ENCODE results near the gene BICC1.

The BICC1 gene

DNA sequence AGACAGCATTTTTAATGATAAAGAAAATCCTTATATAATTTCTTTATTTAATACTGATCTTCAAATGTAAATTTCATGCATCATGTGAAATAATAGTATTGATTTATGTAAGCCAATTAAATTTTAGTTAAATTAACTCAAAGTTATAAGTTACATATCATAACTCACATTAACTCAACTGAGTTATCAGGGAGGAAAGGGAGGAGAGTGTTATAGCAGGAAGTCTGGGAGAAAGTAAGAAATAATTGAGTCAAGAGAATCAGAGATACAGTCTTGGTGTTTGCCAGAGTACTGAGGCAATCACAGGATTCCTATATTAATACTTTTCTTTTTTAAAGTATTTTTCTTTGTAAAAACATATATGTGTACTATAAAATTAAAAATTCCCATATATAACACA is 4.0 kb downstream of the BICC1 start:
- no peak for DNase-seq

DNA sequence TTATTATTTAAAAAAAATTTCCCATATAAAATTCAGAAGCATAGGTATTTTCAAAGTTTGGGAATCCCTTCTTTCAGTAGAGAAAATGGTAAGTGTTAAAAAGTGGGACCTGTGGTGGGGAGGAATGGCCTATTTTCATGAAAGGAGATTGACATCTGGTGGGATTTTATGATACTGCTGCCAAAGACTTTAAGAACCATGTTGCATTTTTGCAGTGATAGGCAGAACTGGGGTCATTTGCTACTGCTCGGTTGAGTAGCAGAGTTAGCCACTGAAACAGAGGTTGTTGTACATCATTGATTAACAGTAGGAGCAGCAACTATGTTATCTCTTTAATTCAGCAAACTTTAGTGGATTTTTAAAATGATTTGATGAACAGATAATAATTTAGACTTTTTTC is 4.4 kb downstream of the BICC1 start:
- no peak for DNase-seq

DNA sequence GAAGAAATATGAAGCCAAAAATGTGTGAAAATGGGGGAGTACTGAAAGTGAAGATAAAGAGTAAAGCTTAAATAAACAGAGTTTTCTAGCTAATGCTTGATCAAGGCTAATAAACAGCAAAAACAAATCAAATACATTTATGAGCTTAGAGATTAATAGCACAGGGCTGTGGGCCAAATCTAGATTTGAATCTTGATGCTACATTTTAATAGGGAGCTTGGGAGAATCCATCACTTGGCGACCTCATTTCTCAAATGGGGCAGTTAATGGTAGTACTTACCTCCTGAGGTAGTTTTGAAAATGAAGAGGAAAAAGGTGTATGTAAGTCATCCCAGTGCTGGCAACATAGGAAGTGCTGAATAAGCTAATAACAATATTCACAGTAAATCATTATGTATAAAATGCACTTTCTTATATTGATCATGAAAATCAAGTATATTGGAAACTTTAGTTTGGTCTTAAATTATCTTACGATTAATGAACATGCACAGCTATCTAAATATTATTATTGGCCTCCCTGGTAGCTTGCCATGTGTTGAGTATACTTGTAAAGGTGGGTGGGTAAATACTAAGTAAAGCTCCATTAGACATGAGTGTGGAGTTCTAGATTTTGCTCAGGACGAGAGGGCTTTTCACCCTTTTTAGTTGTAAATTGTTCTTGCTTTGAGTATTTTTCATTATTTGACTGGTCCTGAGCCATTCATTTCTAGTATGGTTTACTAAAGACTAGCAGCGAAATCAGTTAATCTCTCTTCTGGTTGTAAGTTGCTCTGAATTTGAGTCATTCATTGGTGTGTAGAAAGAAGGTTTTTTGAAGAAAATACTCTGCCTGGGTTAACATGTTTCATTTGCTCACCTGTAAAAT is 5.1 kb downstream of the BICC1 start:
- DNase-seq = no peak

DNA sequence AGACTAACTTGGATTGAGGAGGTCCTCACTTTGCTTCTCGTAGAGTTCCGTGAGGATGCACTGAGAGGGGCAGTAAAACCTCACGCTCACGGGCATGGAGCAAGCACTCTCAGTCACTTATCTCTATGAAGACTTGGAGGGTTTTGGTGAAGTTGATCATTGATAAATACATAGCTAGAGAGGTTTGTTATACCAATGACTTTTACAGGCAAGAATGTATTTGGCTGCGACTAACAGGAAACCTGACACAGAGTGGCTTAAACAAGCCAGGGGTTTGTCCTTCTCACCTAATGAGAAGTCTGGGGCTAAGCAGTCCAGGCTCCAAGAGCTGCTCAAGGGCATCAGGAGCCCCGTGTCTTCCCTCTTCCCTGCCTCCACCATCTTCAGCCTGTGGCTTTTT is 6.1 kb downstream of the BICC1 start:
- DNase-seq = no peak

DNA sequence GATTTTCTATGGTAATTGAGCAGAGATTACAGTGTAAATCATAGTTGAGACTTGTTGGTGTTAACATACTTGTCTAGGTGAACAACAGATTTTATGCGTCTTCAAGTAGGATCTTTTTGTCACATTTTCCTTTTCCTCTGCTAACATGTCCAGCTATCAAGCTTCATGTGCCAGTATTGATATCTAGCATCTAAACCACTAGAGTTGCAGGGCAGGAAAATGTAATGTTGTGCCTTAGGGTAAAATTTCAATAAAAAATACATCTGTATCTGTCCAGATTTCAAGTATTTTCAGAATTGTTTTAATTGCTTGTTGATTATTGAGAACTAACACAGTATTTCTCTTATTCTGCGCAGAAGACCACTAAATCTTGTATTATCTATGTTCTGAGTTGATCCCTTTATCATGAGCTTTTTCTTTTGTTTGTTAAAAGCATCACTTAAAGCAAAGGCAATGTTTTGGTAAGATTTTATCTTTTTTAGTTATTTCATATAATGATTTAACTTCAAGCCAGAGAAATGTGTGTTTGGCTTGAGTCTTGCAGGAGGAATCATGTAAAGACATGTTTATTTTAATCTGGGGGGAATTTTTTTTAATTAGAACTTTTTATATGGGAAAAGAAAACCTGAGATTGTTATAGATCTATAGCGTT is 16.5 kb downstream of the BICC1 start:
- no peak for DNase-seq

DNA sequence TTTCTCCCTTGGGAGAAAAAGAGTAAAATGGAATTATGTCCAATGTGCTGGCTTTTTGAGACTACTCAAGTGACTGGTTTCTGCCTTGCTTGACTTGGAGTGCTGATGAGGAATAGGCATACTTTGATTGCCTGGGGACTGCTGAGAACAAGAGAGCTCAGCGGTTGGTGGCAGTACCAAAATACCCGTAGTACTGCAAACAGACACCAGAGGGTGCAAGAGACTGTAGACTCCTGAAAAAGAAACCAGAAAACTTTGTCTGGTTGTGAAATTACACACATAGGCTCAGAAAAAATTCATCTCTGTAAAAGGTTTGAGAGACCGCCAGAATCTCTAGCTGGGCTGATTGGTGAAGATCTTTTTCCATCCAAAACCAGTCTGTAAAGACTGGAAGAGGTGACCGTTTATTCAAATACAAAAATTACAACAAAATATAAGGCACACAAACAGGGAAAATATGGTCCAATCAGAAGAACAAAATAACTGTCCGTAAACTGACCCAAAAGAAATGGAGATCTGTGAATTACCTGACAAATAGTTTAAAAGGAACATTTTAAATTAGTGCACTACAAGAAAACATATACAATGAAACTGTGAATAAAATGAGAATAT is 18.5 kb downstream of the BICC1 start:
- peak; percentile 6 to 19 for DNase-seq

DNA sequence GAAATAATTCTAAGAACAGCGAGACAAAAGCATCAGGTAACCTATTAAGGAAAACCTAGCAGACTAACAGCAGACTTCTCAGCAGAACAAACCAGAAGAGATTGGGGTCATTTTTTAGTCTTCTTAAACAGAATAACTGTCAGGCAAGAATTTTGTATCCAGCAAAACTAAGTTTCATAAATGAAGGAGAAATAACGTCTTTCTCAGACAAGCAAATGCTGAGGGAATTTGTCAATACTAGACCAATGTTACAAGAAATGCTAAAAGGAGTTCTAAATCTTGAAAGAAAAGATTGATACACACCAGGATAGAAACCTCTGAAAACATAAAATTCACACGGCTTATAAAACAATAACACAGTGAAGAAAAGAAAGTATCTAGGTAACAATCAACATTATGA is 22.6 kb downstream of the BICC1 start:
- no peak for DNase-seq

DNA sequence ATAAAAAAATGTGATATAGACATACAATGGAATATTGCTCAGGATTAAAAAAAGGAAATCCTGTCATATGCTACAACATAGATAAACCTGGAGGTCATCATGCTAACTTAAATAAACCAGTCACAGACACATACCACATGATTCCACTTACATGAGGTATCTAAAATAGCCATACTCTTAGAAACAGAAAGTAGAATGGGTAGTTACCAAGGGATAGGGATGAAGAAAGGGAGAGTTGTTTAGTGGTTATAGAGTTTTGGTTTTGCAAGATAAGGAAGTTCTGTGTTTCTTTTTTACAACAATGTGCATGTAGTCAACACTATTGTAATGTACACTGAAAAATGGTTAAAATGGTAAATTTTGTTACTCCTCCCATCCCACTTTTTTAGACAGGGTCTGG is 30.5 kb downstream of the BICC1 start:
- no peak for DNase-seq

DNA sequence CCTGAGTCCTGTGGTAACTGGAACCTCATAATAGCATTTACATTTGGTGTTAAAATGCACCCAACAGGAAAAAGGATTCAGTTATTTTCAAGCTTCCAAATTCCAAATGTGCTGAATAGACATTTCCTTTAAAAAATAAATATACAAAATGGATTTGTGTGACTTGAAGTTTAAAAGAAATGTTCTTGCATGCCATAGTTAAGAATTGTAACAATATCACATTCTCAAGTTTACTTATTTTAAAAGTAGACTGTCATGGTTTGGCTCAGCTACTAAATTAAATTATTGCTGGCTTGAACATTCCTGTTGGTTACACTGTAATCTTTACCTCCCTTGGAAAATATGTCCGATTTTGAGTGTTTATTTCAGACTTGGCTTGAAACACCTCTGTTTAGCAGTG is 31.5 kb downstream of the BICC1 start:
- DNase-seq = no peak

DNA sequence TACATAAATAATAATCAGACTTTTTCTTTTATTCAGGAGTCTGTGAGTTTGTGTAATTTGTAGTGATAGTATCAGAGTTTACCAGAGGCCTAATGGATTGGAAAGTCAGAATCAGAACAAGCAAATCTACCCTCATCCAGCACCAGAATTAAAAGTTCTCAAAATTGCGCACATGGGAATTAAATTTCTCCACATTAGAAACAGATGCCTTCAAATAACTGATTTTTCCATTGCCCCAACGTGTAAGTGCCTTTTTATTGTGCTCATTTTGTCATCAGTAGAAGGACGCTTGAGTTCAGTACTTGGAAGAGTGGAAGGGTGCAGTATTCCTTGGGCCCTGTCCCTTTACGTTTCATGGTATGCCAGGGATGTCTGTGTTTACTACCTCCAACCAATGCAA is 32.8 kb downstream of the BICC1 start:
- no peak for DNase-seq

DNA sequence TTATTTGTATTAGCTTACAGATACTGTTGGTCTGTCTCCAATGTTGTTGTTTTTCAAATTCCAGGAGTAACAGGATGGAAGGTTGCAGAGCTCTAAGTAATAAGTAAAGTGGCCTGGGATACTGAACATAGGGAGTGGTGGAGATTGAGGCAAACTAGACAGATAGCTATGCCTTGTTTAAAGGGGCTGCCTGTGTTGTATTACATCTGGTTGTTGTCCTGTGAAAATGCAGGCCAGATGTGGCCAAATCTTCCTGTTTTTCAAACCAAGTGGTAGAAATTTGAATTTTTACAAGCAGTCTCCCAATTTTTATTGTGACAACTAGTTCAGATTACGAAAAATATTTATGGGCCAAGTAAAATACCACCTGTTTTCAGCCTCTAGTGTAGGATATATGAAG is 33.5 kb downstream of the BICC1 start:
- DNase-seq = no peak

DNA sequence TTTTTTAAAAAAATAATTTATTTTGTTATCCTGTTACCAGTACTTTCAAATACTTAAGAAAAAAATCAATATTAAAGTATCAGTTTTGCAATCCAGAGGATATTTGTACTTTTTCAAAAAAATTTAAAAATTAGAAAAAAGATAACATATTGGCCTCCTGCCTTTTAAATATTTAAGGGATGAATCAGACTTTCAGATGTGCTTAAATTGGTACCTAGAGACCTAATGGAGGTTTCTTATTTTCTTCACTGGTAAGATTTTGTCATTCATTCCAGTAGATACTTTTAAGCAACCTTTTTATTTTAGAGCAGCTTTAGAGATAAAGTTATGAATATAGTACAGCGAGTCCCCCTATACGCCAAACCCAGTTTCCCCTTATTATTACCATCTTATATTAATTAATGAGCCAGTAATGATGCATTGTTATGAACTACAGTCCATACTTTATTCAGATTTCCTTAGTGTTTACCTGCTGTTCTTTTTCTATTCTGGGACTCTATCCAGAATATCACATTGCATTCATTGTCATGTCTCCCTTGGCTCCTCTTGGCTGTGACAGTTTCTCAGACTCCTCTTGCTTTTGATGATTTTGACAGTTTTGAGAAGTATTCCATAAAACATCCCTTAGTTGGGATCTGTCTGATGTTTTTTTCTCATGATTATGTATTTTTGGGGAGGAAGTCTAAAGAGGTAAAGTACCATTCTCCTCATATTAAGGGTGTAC is 34.2 kb downstream of the BICC1 start:
- DNase-seq = no peak

DNA sequence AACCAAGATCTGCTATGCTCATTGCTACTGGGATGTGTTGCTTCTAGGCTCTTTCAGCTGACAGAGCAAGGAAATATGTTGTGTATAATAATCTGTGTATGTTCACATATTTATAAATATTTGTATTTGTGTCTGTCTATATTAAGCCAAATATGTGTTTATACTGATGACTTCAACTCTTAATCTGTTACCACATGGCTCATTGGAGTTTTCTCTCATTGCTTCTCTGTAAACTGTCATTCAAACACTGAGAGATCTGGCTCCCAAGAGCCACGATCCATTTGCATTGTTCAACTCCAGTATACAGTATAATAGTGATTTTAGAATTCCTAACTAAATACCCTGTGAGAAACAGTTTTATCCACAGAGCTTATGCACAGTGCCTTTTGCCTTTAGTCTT is 35.3 kb downstream of the BICC1 start:
- DNase-seq = no peak

DNA sequence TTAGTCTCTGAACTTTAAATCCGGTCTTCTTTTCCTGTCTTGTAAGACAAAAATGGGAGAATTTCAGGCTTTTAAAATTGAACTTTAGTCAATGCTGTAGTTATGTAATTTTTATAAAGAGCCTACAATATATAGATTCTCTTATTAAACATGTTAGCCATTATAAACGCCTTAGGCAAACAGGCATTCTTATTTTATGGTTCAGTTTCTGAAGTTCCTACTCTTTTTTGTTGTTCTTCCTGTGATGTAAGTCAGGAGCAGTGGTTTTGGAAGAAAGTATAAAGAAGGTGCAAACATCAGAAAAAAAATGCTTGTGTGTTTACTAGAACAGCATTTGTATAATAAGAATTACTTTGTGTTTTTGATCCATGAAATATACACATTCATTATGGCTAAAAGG is 41.6 kb downstream of the BICC1 start:
- DNase-seq = no peak

DNA sequence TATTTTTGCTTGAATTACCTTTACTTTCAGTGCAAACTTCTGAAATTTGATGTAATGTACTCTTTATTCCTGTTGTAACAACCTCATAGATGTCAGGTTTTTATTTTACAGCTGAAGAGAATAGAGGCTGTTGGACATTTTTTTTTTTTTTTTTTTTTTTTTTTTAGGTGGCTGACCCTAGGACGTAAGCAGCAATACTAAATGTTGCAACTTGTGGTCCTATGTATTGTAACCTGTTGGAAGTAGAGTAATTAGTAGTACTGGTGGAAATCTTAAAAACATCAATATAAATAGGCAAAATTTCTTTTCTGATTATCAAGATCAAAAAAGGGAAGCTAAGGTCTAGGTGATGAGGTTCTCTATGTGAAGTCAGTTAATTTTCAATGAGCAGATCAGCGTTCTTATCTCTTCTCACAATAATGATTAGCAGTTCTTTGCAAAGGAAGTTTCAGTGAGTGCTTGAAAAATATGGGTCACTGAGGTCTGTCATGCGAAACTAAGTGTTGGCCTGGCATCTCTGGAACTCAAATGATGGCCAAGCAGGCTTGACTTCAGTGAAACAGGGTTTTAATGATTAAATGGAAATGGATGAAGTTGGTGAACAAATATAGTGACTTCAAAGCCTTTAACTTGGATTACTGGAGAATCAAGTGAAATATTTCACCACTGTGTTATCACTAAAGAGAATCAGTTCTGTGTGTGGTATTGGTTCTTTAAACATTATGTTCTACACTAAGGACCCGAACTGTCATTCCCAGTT is 42.7 kb downstream of the BICC1 start:
- DNase-seq = no peak

DNA sequence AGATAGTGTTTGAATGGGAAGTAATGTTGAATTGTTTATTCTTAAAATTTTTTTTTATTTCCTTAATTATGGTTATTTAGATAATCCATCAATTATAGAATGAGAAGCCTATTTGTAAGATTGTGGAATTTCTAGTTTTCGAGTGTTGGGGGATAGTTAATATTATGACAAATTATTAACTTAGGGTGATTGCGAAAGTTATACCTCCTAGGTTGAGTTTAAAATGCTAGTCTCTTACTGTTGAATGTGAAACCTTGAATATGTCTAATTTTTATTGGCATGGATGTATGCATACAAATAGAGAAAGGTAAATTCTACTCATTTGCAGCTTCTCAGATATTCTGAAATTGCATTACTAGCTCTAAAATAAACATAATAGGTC is 43.2 kb downstream of the BICC1 start:
- no peak for DNase-seq

DNA sequence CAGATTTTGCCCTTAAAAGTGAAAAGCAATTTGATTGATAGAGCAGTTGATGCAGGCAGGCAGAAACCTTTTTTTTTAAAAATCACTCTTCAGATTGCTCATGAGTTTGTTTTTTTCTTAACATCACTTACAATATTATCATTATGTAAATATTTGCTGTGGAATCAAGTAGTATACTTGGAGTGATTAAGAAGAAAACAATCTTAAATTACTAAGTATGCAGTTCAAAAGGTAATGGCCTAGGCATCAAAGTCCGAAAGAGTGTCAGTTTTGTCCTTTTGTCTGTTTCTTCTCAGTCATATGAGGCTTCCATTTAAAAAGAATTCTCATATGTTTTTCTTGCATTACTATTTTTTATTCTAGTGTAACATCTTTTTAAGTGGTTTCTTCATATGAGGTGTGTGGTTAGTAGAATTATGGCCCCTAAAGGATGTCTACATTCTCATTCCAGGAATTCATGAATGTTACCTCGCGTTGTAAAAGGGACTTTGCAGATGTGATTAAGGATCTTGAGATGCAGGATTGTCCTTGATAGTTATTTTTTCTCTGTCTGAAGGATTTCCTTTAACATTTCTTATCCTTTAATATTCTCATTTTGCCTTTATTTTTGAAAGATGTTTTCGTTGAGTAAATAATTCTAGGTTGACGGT is 44.0 kb downstream of the BICC1 start:
- no peak for DNase-seq

DNA sequence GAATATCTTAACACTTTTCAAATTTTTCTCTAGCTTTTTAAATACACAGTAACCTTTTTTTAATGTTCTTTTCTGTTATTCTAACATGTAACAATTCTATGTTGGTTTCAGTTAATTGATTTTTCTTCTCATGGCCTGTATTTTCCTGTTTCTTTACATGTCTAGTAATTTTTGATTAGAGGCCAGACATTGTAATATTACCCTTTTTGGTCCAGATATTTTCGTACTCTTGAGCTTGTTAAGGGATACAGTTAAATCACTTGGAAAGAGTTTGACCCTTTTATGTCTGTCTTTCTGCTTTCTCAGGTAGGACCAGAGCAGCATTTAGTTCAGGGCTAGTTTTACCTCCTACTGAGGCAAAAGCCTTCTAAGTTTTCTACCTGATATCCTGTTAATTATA is 45.0 kb downstream of the BICC1 start:
- DNase-seq = no peak

DNA sequence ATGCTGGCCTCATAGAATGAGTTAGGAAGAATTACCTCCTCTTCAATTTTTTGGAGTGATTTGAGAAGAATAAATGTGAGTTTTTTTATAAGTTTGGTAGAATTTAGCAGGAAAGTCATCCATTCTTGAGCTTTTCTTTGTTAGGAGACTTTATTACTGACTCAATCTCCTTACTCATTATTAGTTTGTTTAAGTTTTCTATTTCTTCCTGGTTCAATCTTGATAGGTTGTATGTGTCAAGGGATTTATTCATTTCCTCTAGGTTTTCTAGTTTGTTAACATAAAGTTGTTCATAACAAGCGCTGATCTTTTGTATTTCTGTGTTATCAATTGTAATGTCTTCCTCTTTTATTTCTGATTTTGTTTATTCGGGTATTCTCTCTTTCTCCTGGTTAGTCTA is 47.4 kb downstream of the BICC1 start:
- no peak for DNase-seq

DNA sequence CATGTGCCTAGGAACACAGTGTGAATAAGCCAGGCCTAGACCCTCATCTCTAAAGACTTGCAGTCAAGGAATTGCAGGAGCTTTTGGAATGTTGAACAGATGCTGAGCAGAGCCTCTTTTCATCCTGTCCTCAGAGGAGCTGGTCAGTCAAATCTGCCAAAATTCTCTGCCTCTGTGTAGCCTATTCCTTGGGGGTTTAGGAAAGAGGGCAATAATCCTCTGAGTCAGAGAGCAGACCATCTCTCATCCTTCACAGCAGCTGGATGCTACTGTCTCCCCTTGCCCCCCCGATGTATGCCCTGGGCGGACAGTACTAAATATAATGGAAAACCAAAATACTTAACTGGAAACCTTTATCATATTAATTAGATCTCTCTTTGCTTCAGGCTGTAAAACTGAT is 52.6 kb downstream of the BICC1 start:
- DNase-seq = no peak

DNA sequence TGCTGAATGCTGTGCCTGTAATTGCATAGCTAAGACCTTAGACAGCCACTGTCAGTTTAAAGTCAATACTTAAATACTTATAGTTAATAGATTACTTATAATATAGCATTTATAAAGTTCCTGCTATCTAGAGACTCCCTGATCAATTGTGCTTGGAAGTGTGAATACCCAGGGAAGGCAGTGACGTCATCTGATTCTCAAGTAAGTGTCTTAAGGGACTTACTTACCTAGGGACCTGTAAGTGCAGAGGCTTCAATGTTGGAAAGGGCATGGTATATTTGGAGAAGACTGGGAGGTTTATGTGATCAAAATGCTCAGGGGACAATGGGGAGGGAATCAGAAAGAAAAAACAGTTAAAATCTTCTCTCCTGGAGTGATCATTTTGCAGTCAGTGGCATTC is 55.0 kb downstream of the BICC1 start:
- no peak for DNase-seq

DNA sequence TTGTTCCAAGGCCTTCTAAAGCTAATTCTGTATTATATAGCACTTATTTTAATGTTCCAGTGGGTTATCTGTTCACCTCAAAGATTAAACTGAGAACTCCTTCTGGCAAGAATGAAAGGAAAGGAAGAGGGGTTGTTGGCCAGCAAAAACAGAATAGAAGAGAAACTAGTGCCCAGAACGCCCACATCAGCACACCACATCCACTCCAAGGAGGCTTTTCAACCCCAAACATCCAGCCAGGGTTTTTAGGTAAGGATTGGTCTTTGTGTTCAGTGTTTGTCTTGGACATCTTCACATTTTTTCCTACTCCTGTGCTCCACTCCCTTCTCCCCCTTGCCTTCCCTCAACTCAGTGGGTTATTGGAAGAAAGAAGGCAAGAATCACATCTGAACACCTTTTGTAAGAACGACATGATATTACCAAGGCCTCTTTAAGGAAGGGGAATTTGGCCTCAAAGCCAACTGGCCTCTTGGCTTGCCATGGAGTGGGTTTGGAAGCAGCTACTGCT is 55.8 kb downstream of the BICC1 start:
- DNase-seq = no peak
